ENCODE measurements around the gene SEMA4G. TPM values are rescaled to one million over a fixed set of nuclear protein-coding genes. Genes with fewer than 3 reads are reported as not detected.

The SEMA4G gene
- total RNA-seq, 2 experiments from 2014 or later: 0.70 to 0.71 TPM

GRCh38 chr10:101000127-101000914 is 31.0 kb downstream of the SEMA4G start:
- CTCF ChIA-PET: interaction anchor here (0.7 to 3.9 kb wide), 4 partner anchors 11 to 14 kb away, joined by 3 to 36 read pairs (median 9); no protein-coding TSS in a partner anchor
- POLR2A ChIA-PET: no interaction called here

GRCh38 chr10:101000915-101001658 is 31.8 kb downstream of the SEMA4G start:
- POLR2A ChIA-PET: no interaction called here
- CTCF ChIA-PET: interaction anchor here (0.5 to 0.7 kb wide), 2 partner anchors 13 to 40 kb away, joined by 3 to 4 read pairs; no protein-coding TSS in a partner anchor

GRCh38 chr10:101001659-101002035 is 32.3 kb downstream of the SEMA4G start:
- CTCF ChIA-PET: interaction anchor here (0.5 kb wide), 1 partner anchor 39 kb away, joined by 3 read pairs; no protein-coding TSS in a partner anchor
- POLR2A ChIA-PET: no interaction called here

DNA sequence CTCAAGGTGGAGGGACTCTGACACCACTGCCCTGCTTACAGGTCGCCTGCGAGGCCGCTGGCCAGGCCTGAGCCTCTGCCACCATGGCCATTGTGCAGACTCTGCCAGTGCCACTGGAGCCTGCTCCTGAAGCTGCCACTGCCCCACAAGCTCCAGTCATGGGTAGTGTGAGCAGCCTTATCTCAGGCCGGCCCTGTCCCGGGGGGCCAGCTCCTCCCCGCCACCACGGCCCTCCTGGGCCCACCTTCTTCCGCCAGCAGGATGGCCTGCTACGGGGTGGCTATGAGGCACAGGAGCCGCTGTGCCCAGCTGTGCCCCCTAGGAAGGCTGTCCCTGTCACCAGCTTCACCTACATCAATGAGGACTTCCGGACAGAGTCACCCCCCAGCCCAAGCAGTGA is 33.2 kb downstream of the SEMA4G start:
- CTCF ChIA-PET: interaction anchor here (0.6 to 2.0 kb wide), 4 partner anchors 10 to 59 kb away, joined by 3 to 10 read pairs (median 4); no protein-coding TSS in a partner anchor
- POLR2A ChIA-PET: interaction anchor here (0.6 kb wide), 1 partner anchor 52 kb away, joined by 3 read pairs; no protein-coding TSS in a partner anchor

GRCh38 chr10:101003639-101004206 is 34.4 kb downstream of the SEMA4G start:
- CTCF ChIA-PET: interaction anchor here (1.1 to 2.0 kb wide), 2 partner anchors 8 to 11 kb away, joined by 4 to 10 read pairs; no protein-coding TSS in a partner anchor
- POLR2A ChIA-PET: no interaction called here

- POLR2A ChIA-PET: interaction anchor here (1.0 kb wide), 1 partner anchor 13 kb away, joined by 4 read pairs; no protein-coding TSS in a partner anchor
- CTCF ChIA-PET: interaction anchor here (1.3 to 2.2 kb wide), 2 partner anchors 9 to 14 kb away, joined by 5 to 7 read pairs; no protein-coding TSS in a partner anchor
Observed at GRCh38 chr10:101005361-101005760, 36.1 kb downstream of the SEMA4G start.

DNA sequence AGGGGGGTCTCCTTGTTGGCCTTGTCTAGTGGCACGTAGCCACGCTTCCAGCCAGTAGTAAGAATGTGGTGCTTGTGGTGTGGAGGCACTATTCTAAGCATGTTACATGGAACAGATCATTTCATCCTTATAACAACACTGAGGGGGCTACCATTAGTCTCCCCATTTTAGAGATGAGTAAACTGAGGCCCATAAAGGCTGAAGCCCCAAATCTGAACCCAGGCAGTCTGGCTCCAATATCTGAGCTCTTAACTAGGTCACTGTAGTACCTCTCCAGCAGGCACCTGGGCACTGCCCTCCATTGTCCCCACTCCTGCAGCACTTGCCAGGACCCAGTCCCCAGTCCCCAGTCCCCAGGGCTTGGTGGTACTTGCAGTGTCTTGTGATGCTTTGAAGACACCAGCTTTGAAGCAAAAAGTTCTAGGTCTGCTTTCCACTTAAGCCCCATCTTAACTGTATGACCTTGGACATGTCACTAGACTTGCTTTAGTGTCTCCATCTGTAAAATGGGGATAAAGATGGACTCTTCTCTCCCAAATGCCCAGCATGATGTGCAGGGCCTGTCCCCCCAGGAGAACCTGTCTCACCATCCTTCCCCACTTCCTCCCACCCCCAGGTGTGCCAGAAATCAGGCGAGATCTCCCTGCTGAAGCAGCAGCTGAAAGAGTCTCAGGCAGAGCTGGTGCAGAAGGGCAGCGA is 36.7 kb downstream of the SEMA4G start:
- CTCF ChIA-PET: interaction anchor here (2.2 kb wide), 1 partner anchor 8 kb away, joined by 7 read pairs; no protein-coding TSS in a partner anchor
- POLR2A ChIA-PET: interaction anchor here (0.5 to 1.0 kb wide), 2 partner anchors 13 to 1714 kb away, joined by 3 to 4 read pairs; no protein-coding TSS in a partner anchor

DNA sequence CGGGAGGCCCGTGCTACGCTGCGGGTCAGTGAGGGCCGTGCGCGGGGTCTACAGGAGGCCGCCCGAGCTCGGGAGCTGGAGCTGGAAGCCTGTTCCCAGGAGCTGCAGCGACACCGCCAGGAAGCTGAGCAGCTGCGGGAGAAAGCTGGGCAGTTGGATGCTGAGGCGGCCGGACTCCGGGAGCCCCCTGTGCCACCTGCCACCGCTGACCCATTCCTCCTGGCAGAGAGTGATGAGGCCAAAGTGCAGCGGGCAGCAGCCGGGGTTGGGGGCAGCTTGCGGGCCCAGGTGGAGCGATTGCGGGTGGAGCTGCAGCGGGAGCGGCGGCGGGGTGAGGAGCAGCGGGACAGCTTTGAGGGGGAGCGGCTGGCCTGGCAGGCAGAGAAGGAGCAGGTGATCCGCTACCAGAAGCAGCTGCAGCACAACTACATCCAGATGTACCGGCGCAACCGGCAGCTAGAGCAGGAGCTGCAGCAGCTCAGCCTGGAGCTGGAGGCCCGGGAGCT is 37.3 kb downstream of the SEMA4G start:
- ChIA-PET POLR2A (interaction anchor here (1.0 kb wide), 1 partner anchor 14 kb away, joined by 4 read pairs; no protein-coding TSS in a partner anchor), CTCF (interaction anchor here (1.1 to 2.2 kb wide), 2 partner anchors 7 to 9 kb away, joined by 3 to 7 read pairs; no protein-coding TSS in a partner anchor)

DNA sequence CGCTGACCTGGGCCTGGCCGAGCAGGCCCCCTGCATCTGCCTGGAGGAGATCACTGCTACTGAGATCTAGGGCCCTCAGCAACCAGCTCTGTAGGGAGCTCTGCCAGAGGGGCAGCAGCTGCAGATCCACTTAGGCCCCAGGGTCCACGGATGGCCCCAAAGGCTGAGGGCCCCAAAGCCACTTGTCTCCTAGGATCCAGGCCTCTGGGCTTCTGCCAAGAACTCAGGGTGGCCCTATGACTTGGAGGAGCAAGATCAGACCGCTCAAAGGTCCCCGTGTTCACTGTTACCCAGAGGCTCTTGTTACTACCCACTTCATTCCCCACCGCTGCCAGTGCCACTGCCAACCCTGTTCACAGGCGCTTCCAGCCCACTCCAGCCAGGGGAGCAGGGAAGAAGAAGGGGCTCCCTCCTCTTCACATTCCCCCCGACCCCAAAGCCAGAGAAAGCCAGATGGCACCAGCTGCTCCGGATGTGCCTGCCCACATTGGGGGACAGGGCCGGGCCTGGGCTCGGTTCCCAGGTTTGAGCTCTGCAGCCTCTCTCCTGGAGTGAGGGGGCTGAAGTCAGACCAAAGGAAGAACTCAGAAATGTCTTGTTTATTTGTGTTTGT is 37.9 kb downstream of the SEMA4G start:
- ChIA-PET POLR2A (no interaction called here), CTCF (interaction anchor here (1.1 kb wide), 2 partner anchors 10 to 12 kb away, joined by 3 read pairs; no protein-coding TSS in a partner anchor)

GRCh38 chr10:101007915-101008822 is 38.9 kb downstream of the SEMA4G start:
- CTCF ChIA-PET: interaction anchor here (0.9 to 1.9 kb wide), 5 partner anchors 9 to 11 kb away, joined by 3 to 6 read pairs (median 3); partner anchors contain the start of gene LZTS2
- POLR2A ChIA-PET: no interaction called here

DNA sequence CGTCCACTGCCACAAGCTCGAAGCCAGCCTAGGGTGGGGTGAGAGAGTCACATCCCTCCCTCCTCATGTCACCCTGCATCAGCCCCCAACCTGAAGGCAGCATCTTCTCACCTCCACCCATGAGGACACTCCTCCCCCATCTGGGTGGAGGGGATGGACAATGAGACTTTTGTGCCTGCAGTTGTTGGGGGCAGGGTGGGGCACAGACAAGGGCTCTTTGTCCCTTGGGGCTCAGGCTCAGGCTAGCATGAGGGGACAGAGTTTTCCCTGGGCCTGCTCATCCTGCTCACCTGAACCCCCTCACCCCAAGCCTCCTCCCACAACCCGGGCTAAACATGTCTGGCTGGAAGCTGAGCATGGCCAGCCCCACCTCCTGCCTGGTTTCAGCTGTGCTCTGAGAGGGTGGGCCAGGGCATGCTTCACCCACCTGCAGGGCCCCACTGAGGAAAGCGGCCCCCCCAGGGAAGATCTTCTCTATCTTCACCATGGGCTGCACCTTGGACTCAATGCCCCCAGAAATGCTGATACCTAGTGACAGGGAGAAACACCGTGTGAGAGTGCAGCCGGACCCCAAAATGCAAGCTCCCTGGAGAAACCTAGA is 39.6 kb downstream of the SEMA4G start:
- POLR2A ChIA-PET: no interaction called here
- CTCF ChIA-PET: interaction anchor here (1.5 to 1.9 kb wide), 2 partner anchors 10 to 11 kb away, joined by 5 to 6 read pairs; no protein-coding TSS in a partner anchor

GRCh38 chr10:101010329-101010728 is 41.0 kb downstream of the SEMA4G start:
- CTCF ChIA-PET: interaction anchor here (1.1 to 2.2 kb wide), 2 partner anchors 8 to 11 kb away, joined by 4 to 14 read pairs; partner anchors contain the start of gene LZTS2
- POLR2A ChIA-PET: no interaction called here

DNA sequence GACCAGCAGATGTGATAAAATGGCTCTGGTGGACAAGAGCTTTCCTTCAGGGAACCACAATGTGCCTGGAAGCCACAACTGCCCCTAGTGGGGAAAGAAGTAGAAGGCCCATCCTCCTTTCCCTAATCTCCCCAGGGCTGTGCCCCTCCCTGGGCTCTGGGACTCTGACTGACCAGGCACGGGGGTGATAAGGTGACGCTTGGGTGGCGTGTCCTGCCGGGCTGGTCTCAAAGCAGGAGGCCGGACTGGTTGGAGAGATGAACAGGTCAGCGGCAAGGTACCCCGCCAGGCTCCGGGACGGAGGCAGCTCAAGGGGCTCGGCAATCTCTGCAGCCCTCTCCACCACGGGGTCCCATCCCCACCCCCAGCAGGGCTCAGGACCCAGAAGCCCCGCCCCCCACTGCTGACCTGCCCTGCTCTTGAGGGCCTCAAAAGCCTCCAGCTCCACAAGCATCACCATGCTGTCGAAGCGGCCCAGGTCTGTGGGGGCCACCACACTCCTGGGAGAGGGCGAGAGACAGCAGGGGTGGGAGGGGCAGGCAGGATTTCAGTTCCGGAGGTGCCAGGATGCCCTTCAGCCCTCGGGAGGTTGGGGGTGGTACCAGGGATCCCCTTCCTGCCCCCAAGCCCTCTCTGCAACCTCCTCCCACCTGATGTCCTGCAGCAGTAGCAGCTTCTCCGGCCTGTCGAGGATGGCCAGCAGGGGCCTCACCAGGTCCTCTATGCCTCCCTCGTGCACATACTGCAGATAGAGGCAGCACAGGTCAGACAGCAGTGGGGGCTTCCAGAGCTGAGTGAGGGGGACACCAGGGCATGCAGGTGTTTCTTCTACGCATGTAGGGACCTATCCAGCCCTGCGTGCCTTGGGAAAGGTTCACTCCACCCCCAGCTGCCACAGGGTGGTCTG is 42.5 kb downstream of the SEMA4G start:
- ChIA-PET POLR2A (no interaction called here), CTCF (interaction anchor here (0.9 to 2.2 kb wide), 4 partner anchors 9 to 18 kb away, joined by 3 to 14 read pairs (median 4); partner anchors contain the start of gene LZTS2)

GRCh38 chr10:101012525-101013364 is 43.4 kb downstream of the SEMA4G start:
- ChIA-PET CTCF (interaction anchor here (0.9 to 2.2 kb wide), 4 partner anchors 10 to 17 kb away, joined by 3 to 14 read pairs (median 4); partner anchors contain the start of gene LZTS2), POLR2A (no interaction called here)
